CD14-positive monocyte (primary cell): Measurements from ENCODE around the gene PANX3. TPM values are rescaled to one million over a fixed set of nuclear protein-coding genes. Genes with fewer than 3 reads are reported as not detected.

Experiments
- DNase-seq, 3 donors: peaks; one replicate each; pipeline ENCODE4 v3.0.0-alpha.2; 2011 to 2022
- H2AFZ ChIP-seq: 2 replicates; pipeline ENCODE4 v1.6.0; 2012; ENCODE audit warnings: mild to moderate bottlenecking, low read depth, low read length, inconsistent platforms; ENCODE audit not compliant: insufficient read depth, poor library complexity, severe bottlenecking
- H3K27ac ChIP-seq, 2 donors: 1 replicate in 1 of 2; 2 replicates in 1 of 2; pipeline ENCODE4 v1.5.1; 2012 to 2013; ENCODE audit warnings: low read length in 2 of 2, control low read depth in 1 of 2, inconsistent platforms in 1 of 2, low read depth in 1 of 2, mild to moderate bottlenecking in 1 of 2
- H3K27me3 ChIP-seq, 2 donors: one replicate each; pipeline versions ENCODE4 v1.6.0 to v1.6.1; 2011 to 2013; ENCODE audit warnings: low read length in 2 of 2; ENCODE audit not compliant: control insufficient read depth in 2 of 2, insufficient read depth in 2 of 2
- H3K36me3 ChIP-seq, 2 donors: replicated peaks in 1 of 2; 1 replicate in 1 of 2; 2 replicates in 1 of 2; pipeline versions ENCODE4 v1.5.1 to v1.6.1; 2012 to 2013; ENCODE audit warnings: low read length in 2 of 2, control low read depth in 1 of 2, inconsistent platforms in 1 of 2, mild to moderate bottlenecking in 1 of 2; ENCODE audit not compliant: insufficient read depth in 2 of 2, control insufficient read depth in 1 of 2
- H3K4me1 ChIP-seq, 2 donors: 1 replicate in 1 of 2; 2 replicates in 1 of 2; pipeline versions ENCODE4 v1.5.1 to v1.6.1; 2012 to 2013; ENCODE audit warnings: low read length in 2 of 2, control low read depth in 1 of 2, inconsistent platforms in 1 of 2, mild to moderate bottlenecking in 1 of 2, moderate library complexity in 1 of 2; ENCODE audit not compliant: insufficient read depth in 2 of 2, control insufficient read depth in 1 of 2
- H3K4me2 ChIP-seq: replicated peaks from 2 replicates; pipeline ENCODE3; 2012; ENCODE audit warnings: low read length, moderate library complexity, mild to moderate bottlenecking; ENCODE audit not compliant: poor library complexity, severe bottlenecking; ENCODE audit errors: extremely low read depth
- H3K4me3 ChIP-seq, 3 experiments: fragments of 200-600 bp in 1 of 3; sonication (generic) in 1 of 3; replicated peaks in 1 of 3; 1 replicate in 2 of 3; 2 replicates in 1 of 3; pipeline ENCODE4 v1.5.1; 2011 to 2013; ENCODE audit warnings: low read length in 3 of 3, mild to moderate bottlenecking in 3 of 3, control low read depth in 2 of 3, low read depth in 2 of 3, inconsistent platforms in 1 of 3, moderate library complexity in 1 of 3
- H3K79me2 ChIP-seq: 2 replicates; pipeline ENCODE4 v1.6.0; 2012; ENCODE audit warnings: mild to moderate bottlenecking, control low read depth, inconsistent platforms, low read length, moderate library complexity; ENCODE audit not compliant: insufficient read depth
- H3K9ac ChIP-seq: 2 replicates; pipeline ENCODE4 v1.6.0; 2017; ENCODE audit warnings: low read length, mild to moderate bottlenecking; ENCODE audit not compliant: insufficient read depth, poor library complexity, severe bottlenecking
- H3K9me3 ChIP-seq, 2 donors: replicated peaks in 1 of 2; 1 replicate in 1 of 2; 2 replicates in 1 of 2; pipeline versions ENCODE4 v1.5.1 to v1.6.1; 2012 to 2013; ENCODE audit warnings: low read length in 2 of 2, control low read depth in 1 of 2; ENCODE audit not compliant: control insufficient read depth in 1 of 2, insufficient read depth in 1 of 2
- H4K20me1 ChIP-seq: 2 replicates; pipeline ENCODE4 v1.6.0; 2012; ENCODE audit warnings: mild to moderate bottlenecking, low read length, control low read depth, moderate library complexity; ENCODE audit not compliant: insufficient read depth
- H3K27ac Mint-ChIP-seq, 7 donors: one replicate each; pipeline ENCODE4 v1.8.0; 2020; ENCODE audit warnings: mild to moderate bottlenecking in 7 of 7, mixed read lengths in 7 of 7, moderate library complexity in 6 of 7, inconsistent platforms in 2 of 7
- H3K27me3 Mint-ChIP-seq, 3 donors: one replicate each; pipeline ENCODE4 v1.8.0; 2021 to 2022; ENCODE audit warnings: low read depth in 3 of 3, mild to moderate bottlenecking in 3 of 3, mixed read lengths in 3 of 3, moderate library complexity in 3 of 3, inconsistent platforms in 1 of 3
- H3K36me3 Mint-ChIP-seq, 2 donors: one replicate each; pipeline ENCODE4 v1.8.0; 2020; ENCODE audit warnings: mixed read lengths in 2 of 2, inconsistent platforms in 1 of 2, mild to moderate bottlenecking in 1 of 2
- H3K4me1 Mint-ChIP-seq: one replicate; pipeline ENCODE4 v1.8.0; 2020; ENCODE audit warnings: mild to moderate bottlenecking, mixed read lengths
- H3K4me3 Mint-ChIP-seq, 2 donors: one replicate each; pipeline ENCODE4 v1.8.0; 2020; ENCODE audit warnings: mild to moderate bottlenecking in 2 of 2, mixed read lengths in 2 of 2, moderate library complexity in 1 of 2
- H3K9me3 Mint-ChIP-seq, 7 donors: one replicate each; pipeline ENCODE4 v1.8.0; 2020 to 2022; ENCODE audit warnings: mixed read lengths in 7 of 7, mild to moderate bottlenecking in 6 of 7, moderate library complexity in 6 of 7, inconsistent platforms in 2 of 7
- WGBS: methylation state at CpG from one replicate; pipeline ENCODE4 v1.1.5; 2013; ENCODE audit warnings: missing lambda C conversion rate; ENCODE audit not compliant: insufficient coverage; 5-methylcytosine and 5-hydroxymethylcytosine counted together
- intact Hi-C, 2 donors: fragments of 100-400 bp; cut with micrococcal nuclease; formaldehyde crosslinking; loops; one replicate each; pipeline versions ENCODE4 v1.15.0 to v1.15.1; 2023
- polyA plus RNA-seq, 3 donors: library from polyadenylated mRNA; depleted of rRNA in 1 of 3; unstranded in 2 of 3; stranded (reverse) in 1 of 3; fragments of 300-500 nt in 2 of 3; fragments of >200 nt in 1 of 3; fragmentation: Illumina TruSeq in 2 of 3; gene quantifications; 1 replicate in 2 of 3; 2 replicates in 1 of 3; pipeline ENCODE4 v1.2.3, GENCODE V29; 2012 to 2021
- TF ChIP-seq, protein P1 (sequence below): fragments of 200-600 bp; IDR thresholded peaks from one replicate; pipeline ENCODE4 v1.8.0; 2022; ENCODE audit warnings: antibody characterized with exemption, mild to moderate bottlenecking

The PANX3 gene
- polyA plus RNA-seq, 3 donors: not detected

DNA sequence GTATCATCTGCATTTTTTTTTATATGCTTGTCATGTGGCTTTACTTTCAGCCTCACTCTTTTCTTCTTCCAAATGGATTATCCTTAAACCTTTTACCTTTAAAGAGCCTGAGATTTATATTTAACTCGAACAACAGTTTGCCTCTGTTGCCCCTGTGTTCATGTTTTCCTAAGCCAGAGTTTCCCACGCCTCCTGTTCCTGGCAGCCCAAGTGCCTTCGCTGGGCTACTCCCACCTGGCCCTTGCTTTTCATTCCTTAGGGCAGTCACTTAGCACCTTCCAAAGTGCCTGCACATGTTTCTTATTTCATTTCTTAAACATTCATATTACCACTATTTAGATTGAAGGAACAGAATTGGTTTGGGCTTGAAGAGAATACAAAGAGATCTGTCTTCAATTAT, 24.7 kb downstream of the PANX3 start:
- H3K9me3 ChIP-seq: peaks cover 0 to 3% of the 10 kb centered on the region in 2 donors

DNA sequence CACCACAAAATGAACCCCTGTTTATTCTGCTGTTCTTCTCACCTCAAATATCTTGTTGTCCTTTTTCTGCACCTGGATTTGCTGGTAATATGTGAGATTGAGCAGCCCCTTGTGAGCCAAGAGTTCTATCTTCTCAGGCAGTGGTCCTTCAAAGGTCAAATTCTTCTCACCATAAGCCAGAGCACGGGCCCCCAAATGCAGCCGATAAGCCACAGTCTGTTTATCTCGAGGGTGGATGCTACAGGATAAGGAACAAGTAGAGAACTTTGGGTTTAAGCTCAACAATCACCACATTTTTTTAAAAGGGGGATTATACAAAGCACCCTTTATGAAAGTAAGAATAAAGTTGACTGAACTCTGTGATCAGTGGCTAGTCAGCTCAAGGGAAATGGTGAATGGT, 27.3 kb downstream of the PANX3 start:
- WGBS: no CpG with 5 or more reads among the region's 3 CpGs
- intact Hi-C loops: no loop called here
- H3K36me3 ChIP-seq: peaks cover 44 to 57% of the 10 kb centered on the region in 2 donors
- H2AFZ ChIP-seq: no peak overlapping the region
- H3K27ac ChIP-seq: no peak overlapping the region
- TF ChIP-seq, protein P1, sequence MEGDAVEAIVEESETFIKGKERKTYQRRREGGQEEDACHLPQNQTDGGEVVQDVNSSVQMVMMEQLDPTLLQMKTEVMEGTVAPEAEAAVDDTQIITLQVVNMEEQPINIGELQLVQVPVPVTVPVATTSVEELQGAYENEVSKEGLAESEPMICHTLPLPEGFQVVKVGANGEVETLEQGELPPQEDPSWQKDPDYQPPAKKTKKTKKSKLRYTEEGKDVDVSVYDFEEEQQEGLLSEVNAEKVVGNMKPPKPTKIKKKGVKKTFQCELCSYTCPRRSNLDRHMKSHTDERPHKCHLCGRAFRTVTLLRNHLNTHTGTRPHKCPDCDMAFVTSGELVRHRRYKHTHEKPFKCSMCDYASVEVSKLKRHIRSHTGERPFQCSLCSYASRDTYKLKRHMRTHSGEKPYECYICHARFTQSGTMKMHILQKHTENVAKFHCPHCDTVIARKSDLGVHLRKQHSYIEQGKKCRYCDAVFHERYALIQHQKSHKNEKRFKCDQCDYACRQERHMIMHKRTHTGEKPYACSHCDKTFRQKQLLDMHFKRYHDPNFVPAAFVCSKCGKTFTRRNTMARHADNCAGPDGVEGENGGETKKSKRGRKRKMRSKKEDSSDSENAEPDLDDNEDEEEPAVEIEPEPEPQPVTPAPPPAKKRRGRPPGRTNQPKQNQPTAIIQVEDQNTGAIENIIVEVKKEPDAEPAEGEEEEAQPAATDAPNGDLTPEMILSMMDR: no peak
- H3K4me3 Mint-ChIP-seq: no peak overlapping the region
- no peaks in the 10 kb centered on the region for H3K79me2 ChIP-seq
- no peaks in the 10 kb centered on the region for H3K27me3 ChIP-seq
- H3K9ac ChIP-seq: no peak overlapping the region
- H3K27ac Mint-ChIP-seq: no peak overlapping the region
- no peaks in the 10 kb centered on the region for H4K20me1 ChIP-seq
- H3K4me1 Mint-ChIP-seq: no peaks in the 10 kb centered on the region
- H3K36me3 Mint-ChIP-seq: peaks cover 42 to 53% of the 10 kb centered on the region in 2 donors
- no peaks in the 10 kb centered on the region for H3K4me1 ChIP-seq
- H3K4me2 ChIP-seq: no peak overlapping the region
- no peak overlapping the region for H3K4me3 ChIP-seq
- H3K9me3 ChIP-seq: peaks cover 0 to 3% of the 10 kb centered on the region in 2 donors
- no peak for DNase-seq
- peaks cover 0 to 7% (median 2%) of the 10 kb centered on the region in 7 donors for H3K9me3 Mint-ChIP-seq
- H3K27me3 Mint-ChIP-seq: peaks cover 0 to 2% (median 0%) of the 10 kb centered on the region in 3 donors

More for the DNA sequence above, 24.7 kb downstream of the PANX3 start:
- Histone ChIP-seq H3K79me2 (no peaks in the 10 kb centered on the region), H3K4me1 (no peaks in the 10 kb centered on the region), H3K36me3 (peaks cover 70 to 83% of the 10 kb centered on the region in 2 donors), H3K4me2 (no peak overlapping the region), H2AFZ (no peak overlapping the region), H3K4me3 (no peak overlapping the region), H3K27ac (no peak overlapping the region), H3K9ac (no peak overlapping the region), H3K27me3 (no peaks in the 10 kb centered on the region), H4K20me1 (peaks cover 9% of the 10 kb centered on the region)
- no peak for DNase-seq
- no peak overlapping the region for H3K27ac Mint-ChIP-seq
- peaks cover 0 to 7% (median 2%) of the 10 kb centered on the region in 7 donors for H3K9me3 Mint-ChIP-seq
- H3K4me1 Mint-ChIP-seq: no peaks in the 10 kb centered on the region
- H3K36me3 Mint-ChIP-seq: peaks cover 67 to 79% of the 10 kb centered on the region in 2 donors
- WGBS: 94% methylated on average over 2 of the region's 3 CpGs
- intact Hi-C loops: no loop called here
- H3K27me3 Mint-ChIP-seq: no peaks in the 10 kb centered on the region
- TF ChIP-seq, protein P1: no peak
- H3K4me3 Mint-ChIP-seq: no peak overlapping the region
